Suprapubic skin (tissue), 4 donors: Measurements from ENCODE around the gene RIPOR3. TPM values are rescaled to one million over a fixed set of nuclear protein-coding genes. Genes with fewer than 3 reads are reported as not detected.

Experiments
- DNase-seq, 2 donors: peaks; one replicate each; pipeline ENCODE4 v3.0.0-alpha.2; 2019; ENCODE audit warnings: low spot score in 2 of 2
- H3K27ac ChIP-seq: fragments of 200-600 bp; sonication (generic); one replicate; pipeline ENCODE4 v1.5.1; 2019
- H3K27me3 ChIP-seq: fragments of 200-600 bp; sonication (generic); one replicate; pipeline ENCODE4 v1.5.1; 2019
- H3K36me3 ChIP-seq: fragments of 200-600 bp; sonication (generic); one replicate; pipeline ENCODE4 v1.5.1; 2019
- H3K4me1 ChIP-seq: fragments of 200-600 bp; sonication (generic); one replicate; pipeline ENCODE4 v1.5.1; 2019
- H3K4me3 ChIP-seq: fragments of 200-600 bp; sonication (generic); one replicate; pipeline ENCODE4 v1.5.1; 2019; ENCODE audit warnings: mild to moderate bottlenecking
- H3K9me3 ChIP-seq: fragments of 200-600 bp; sonication (generic); one replicate; pipeline ENCODE4 v1.5.1; 2019
- EP300 ChIP-seq: sonication (generic); formaldehyde crosslinking; IDR thresholded peaks from one replicate; pipeline ENCODE4 v1.6.1; 2017; ENCODE audit warnings: antibody characterized with exemption
- POLR2A ChIP-seq, 2 donors: fragments of 450-650 bp; IDR thresholded peaks; one replicate each; pipeline ENCODE4 v1.6.1; 2017; ENCODE audit warnings: antibody characterized with exemption in 2 of 2, mild to moderate bottlenecking in 2 of 2, moderate library complexity in 2 of 2
- POLR2AphosphoS5 ChIP-seq, 3 donors: sonication (generic); formaldehyde crosslinking; IDR thresholded peaks; one replicate each; pipeline ENCODE4 v1.6.1; 2017; ENCODE audit warnings: antibody characterized with exemption in 3 of 3
- WGBS: methylation state at CpG from one replicate; pipeline ENCODE4 v1.1.5; 2018; 5-methylcytosine and 5-hydroxymethylcytosine counted together
- total RNA-seq, 4 donors: library from RNA; depleted of rRNA; stranded (reverse); fragments of >200 nt; gene quantifications; one replicate each; pipeline ENCODE4 v1.1.0, GENCODE V29; 2016
- TF ChIP-seq, protein P1 (sequence below), 2 donors: fragments of 200-600 bp in 1 of 2; fragments of 450-650 bp in 1 of 2; sonication (generic) in 1 of 2; IDR thresholded peaks; one replicate each; pipeline ENCODE4 v1.5.1; 2016 to 2019; ENCODE audit warnings: antibody characterized with exemption in 2 of 2, mild to moderate bottlenecking in 1 of 2, moderate library complexity in 1 of 2

Gene RIPOR3
- total RNA-seq, 4 donors from 2014 or later: 3.3 to 10.1 (median 5.3) TPM

DNA sequence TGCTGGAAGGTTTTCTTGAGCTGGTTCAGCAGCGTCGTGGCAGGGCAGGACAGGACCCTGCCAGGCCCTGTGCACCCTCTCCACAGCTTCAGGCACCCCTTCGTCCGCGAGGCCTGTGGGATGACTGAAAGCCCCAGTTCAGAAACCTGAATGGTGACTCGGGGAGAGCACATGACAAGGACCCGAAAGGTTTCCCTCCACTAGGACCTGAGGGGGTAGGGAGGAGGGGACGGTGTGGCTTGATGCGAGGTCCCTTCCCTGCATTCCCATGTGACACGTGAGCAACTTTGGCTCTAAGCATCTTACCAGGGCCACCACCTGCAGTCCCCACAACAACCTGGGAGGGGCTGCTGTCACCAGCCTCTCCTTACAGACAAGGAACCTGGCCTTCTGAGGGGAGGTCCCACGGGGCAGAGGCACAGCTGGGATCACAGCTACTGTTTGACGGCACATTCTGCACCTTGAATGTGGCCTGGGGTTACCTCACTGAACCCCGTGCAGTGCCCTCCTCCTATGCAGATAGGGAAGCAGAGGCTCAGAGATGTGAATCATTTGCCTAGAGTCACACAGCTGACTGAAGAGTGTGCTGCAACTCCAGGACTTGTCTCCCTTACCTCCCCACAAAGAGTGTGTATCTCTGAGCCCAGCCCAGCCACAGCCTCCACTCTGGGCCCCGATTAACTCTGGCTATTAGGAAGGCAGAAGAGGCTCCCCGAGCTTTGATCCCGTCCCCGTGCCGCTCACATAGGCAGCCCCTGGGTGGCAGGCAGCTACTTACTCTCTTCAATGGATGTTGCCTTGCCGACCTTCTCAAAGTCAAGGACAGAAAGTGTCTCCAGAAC lies 96.5 kb downstream of the RIPOR3 start:
- WGBS: 47% methylated on average over 18 of the region's 19 CpGs
- H3K9me3 ChIP-seq: no peaks in the 10 kb centered on the region
- DNase-seq: no peak
- no peaks in the 10 kb centered on the region for H3K4me1 ChIP-seq
- H3K27me3 ChIP-seq: peaks cover 10% of the 10 kb centered on the region
- TF ChIP-seq, protein P1, sequence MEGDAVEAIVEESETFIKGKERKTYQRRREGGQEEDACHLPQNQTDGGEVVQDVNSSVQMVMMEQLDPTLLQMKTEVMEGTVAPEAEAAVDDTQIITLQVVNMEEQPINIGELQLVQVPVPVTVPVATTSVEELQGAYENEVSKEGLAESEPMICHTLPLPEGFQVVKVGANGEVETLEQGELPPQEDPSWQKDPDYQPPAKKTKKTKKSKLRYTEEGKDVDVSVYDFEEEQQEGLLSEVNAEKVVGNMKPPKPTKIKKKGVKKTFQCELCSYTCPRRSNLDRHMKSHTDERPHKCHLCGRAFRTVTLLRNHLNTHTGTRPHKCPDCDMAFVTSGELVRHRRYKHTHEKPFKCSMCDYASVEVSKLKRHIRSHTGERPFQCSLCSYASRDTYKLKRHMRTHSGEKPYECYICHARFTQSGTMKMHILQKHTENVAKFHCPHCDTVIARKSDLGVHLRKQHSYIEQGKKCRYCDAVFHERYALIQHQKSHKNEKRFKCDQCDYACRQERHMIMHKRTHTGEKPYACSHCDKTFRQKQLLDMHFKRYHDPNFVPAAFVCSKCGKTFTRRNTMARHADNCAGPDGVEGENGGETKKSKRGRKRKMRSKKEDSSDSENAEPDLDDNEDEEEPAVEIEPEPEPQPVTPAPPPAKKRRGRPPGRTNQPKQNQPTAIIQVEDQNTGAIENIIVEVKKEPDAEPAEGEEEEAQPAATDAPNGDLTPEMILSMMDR (IDR thresholded peaks at IDR 0.05): no peak
- no peak for TF ChIP-seq POLR2AphosphoS5 (IDR thresholded peaks at IDR 0.05)
- TF ChIP-seq EP300: no peak
- TF ChIP-seq POLR2A (IDR thresholded peaks at IDR 0.05): no peak
- no peak overlapping the region for H3K4me3 ChIP-seq
- no peak overlapping the region for H3K27ac ChIP-seq
- peaks cover 2% of the 10 kb centered on the region for H3K36me3 ChIP-seq

DNA sequence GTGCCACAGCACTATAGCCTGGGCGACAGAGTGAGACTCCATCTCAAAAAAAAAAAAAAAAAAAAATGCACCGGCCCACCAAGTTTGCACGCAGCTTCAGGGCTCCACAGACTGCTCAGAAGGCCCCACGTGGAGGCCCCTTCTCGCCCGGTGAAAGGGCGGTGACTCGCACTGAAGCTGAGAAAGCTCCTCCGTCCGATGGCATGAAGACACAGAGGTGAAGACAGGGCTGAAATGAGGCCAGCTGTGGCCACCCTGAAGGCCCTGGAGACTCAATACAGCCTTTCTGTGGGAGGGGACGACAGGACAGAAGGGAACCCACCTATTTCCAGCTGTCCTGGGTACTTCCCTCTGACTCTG lies 97.1 kb downstream of the RIPOR3 start:
- H3K4me1 ChIP-seq: no peaks in the 10 kb centered on the region
- H3K27me3 ChIP-seq: peaks cover 10% of the 10 kb centered on the region
- H3K4me3 ChIP-seq: no peak overlapping the region

DNA sequence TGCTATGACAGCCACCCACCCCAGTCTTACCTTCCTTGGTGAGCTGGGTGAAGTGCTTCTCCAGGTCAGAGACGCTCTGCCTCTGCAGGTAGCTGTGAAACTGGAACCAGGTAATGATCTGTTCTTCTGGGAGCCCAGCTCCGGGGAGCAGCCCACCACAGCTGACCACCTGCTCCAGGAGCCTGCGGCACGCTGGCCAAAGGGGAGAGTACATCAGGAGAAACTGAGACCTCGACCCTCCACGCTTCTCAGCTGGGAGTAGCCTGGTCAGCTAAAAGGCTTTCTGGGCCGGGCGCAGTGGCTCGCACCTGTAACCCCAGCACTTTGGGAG lies 98.4 kb downstream of the RIPOR3 start:
- Histone ChIP-seq H3K27me3 (peaks cover 10% of the 10 kb centered on the region), H3K27ac (no peak overlapping the region)

More for the DNA sequence above, 97.1 kb downstream of the RIPOR3 start:
- no peak overlapping the region for H3K27ac ChIP-seq
- 67% methylated on average over 11 of the region's 11 CpGs for WGBS
- H3K9me3 ChIP-seq: no peaks in the 10 kb centered on the region
- peaks cover 8% of the 10 kb centered on the region for H3K36me3 ChIP-seq
- TF ChIP-seq POLR2AphosphoS5 (IDR thresholded peaks at IDR 0.05) (no peak), POLR2A (IDR thresholded peaks at IDR 0.05) (no peak)
- no peak for DNase-seq

DNA sequence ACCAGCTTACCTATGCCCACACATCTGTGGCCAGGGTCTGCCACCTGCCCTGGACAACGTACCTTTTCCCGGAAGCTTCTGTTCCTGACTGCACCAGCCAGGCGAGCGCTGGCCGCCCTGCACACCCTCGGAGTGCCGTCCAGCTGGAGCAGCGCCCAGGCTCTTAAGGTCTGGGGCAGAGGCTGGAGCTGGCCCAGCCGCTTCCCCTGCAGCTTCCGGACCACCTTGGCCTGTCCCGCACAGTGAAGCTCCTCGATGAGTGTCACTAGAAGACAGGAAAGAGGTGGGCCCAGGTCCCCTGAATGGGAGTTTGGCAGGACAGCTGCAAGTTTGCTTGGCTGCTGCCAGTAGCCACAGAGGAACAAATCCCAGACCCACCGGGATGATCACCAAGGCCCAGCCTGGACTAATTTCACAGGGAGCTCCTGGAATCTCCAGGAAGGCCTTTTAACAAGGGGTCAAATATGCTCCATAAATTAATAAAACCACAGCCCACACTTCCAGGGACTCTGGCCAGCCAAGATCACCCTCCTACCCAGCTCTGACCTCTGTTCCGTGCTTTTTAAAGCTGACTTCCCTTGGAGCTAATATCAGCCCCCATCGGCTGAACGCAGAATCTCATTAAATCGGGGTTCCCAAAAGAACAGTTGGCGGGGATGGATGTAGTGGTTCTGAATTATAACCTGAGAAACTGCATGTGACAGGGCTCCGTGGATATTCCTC lies 98.9 kb downstream of the RIPOR3 start:
- no peak for DNase-seq
- H3K9me3 ChIP-seq: no peaks in the 10 kb centered on the region
- TF ChIP-seq POLR2A (IDR thresholded peaks at IDR 0.05) (no peak), EP300 (no peak), POLR2AphosphoS5 (IDR thresholded peaks at IDR 0.05) (no peak)
- TF ChIP-seq, protein P1 (IDR thresholded peaks at IDR 0.05): no peak
- H3K4me1 ChIP-seq: peaks cover 10% of the 10 kb centered on the region
- peaks cover 12% of the 10 kb centered on the region for H3K36me3 ChIP-seq
- H3K4me3 ChIP-seq: no peak overlapping the region
- H3K27ac ChIP-seq: no peak overlapping the region
- peaks cover 6% of the 10 kb centered on the region for H3K27me3 ChIP-seq
- WGBS: 78% methylated on average over 7 of the region's 19 CpGs

More for the DNA sequence above, 98.4 kb downstream of the RIPOR3 start:
- Histone ChIP-seq H3K4me1 (peaks cover 5% of the 10 kb centered on the region), H3K36me3 (peaks cover 8% of the 10 kb centered on the region), H3K4me3 (no peak overlapping the region), H3K9me3 (no peaks in the 10 kb centered on the region)
- 85% methylated on average over 4 of the region's 9 CpGs for WGBS
- no peak for DNase-seq
- TF ChIP-seq, protein P1 (IDR thresholded peaks at IDR 0.05): no peak
- TF ChIP-seq POLR2A (IDR thresholded peaks at IDR 0.05) (no peak), EP300 (no peak), POLR2AphosphoS5 (IDR thresholded peaks at IDR 0.05) (no peak)

DNA sequence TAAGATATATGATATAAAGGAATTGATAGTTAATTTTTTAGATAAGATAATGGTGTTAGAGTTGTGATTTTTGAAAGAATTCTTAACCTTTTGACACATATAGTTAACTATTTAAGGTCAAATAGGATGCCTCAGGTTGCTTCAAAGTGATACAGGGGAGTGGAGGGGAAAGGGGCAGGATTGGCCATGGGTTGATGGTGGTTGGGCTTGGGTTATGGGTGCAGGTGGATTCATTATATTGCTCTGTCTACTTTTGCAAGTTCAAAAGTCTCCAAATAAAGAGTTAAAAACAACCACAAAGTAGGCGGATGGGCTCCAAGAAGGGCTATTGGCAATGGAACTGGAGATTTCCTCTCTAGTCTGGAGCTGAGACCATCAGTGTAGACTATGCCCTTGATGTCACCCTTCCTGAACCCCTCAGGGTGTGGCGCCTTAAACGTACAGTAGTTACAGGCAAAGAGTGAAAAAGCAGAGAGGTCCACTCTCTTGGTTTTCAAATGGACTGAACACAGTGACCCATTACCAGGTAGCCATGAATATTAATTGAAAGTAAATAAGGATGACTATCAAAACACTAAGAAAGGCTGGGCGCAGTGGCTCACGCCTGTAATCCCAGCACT lies 100.0 kb downstream of the RIPOR3 start:
- H3K27ac ChIP-seq: no peak overlapping the region
- peaks cover 17% of the 10 kb centered on the region for H3K4me1 ChIP-seq
- 89% methylated on average over 5 of the region's 5 CpGs for WGBS
- no peak for TF ChIP-seq POLR2A (IDR thresholded peaks at IDR 0.05)
- TF ChIP-seq POLR2AphosphoS5 (IDR thresholded peaks at IDR 0.05): no peak
- TF ChIP-seq, protein P1 (IDR thresholded peaks at IDR 0.05): no peak
- no peak for TF ChIP-seq EP300
- no peak for DNase-seq
- peaks cover 23% of the 10 kb centered on the region for H3K36me3 ChIP-seq
- H3K27me3 ChIP-seq: no peaks in the 10 kb centered on the region
- H3K4me3 ChIP-seq: no peak overlapping the region
- H3K9me3 ChIP-seq: no peaks in the 10 kb centered on the region
